Epithelial cell of esophagus (primary cell): ENCODE measurements around the gene NRGN.

Experiments
- DNase-seq: peaks from one replicate; pipeline ENCODE4 v3.0.0; 2010; ENCODE audit warnings: low read depth
- H3K4me3 ChIP-seq: 2 replicates; pipeline ENCODE4 v1.5.1; 2011; ENCODE audit warnings: mild to moderate bottlenecking, low read length, control low read depth
- TF ChIP-seq, protein P1 (sequence below): IDR thresholded peaks from 2 replicates; pipeline ENCODE4 v1.5.1; 2011; ENCODE audit warnings: low read depth, mild to moderate bottlenecking, low read length, control low read depth, inconsistent platforms; ENCODE audit not compliant: insufficient read depth; ENCODE audit errors: missing control alignments

NRGN gene

GRCh38 chr11:124725719-124726105 is 14.0 kb upstream of the NRGN start:
- H3K4me3 ChIP-seq = no peak overlapping the region
- peak; percentile 78 for DNase-seq
- TF ChIP-seq, protein P1, sequence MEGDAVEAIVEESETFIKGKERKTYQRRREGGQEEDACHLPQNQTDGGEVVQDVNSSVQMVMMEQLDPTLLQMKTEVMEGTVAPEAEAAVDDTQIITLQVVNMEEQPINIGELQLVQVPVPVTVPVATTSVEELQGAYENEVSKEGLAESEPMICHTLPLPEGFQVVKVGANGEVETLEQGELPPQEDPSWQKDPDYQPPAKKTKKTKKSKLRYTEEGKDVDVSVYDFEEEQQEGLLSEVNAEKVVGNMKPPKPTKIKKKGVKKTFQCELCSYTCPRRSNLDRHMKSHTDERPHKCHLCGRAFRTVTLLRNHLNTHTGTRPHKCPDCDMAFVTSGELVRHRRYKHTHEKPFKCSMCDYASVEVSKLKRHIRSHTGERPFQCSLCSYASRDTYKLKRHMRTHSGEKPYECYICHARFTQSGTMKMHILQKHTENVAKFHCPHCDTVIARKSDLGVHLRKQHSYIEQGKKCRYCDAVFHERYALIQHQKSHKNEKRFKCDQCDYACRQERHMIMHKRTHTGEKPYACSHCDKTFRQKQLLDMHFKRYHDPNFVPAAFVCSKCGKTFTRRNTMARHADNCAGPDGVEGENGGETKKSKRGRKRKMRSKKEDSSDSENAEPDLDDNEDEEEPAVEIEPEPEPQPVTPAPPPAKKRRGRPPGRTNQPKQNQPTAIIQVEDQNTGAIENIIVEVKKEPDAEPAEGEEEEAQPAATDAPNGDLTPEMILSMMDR = no peak

DNA sequence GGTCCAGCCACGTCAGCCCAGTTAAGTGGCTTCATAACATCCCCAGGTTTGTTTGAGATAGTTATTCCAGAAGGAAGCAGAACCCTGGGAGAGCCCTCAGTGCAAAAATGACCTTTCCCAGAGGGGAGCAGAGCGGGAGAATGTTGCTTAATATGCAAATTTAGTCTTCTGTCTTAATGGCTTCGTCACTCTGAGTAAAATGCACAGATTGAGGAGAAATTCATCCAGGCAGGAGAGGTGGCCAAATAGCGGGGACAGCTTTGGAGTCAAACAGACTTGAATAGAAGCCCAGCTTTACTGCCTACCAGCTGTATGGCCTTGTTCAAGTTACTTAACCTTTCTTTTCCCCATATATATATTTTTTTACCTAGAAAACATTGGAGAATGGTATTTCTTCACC is 12.3 kb upstream of the NRGN start:
- DNase-seq = no peak
- no peak overlapping the region for H3K4me3 ChIP-seq
- TF ChIP-seq, protein P1 = no peak

- H3K4me3 ChIP-seq = no peak overlapping the region
- TF ChIP-seq, protein P1 = no peak
- no peak for DNase-seq
These were observed 11.6 kb upstream of the NRGN start for GRCh38 chr11:124728134-124728533.

GRCh38 chr11:124729571-124729970 is 10.2 kb upstream of the NRGN start:
- no peak overlapping the region for H3K4me3 ChIP-seq
- TF ChIP-seq, protein P1 = no peak
- DNase-seq = no peak

GRCh38 chr11:124732230-124732629 is 7.5 kb upstream of the NRGN start:
- no peak overlapping the region for H3K4me3 ChIP-seq
- no peak for DNase-seq
- TF ChIP-seq, protein P1 = no peak

DNA sequence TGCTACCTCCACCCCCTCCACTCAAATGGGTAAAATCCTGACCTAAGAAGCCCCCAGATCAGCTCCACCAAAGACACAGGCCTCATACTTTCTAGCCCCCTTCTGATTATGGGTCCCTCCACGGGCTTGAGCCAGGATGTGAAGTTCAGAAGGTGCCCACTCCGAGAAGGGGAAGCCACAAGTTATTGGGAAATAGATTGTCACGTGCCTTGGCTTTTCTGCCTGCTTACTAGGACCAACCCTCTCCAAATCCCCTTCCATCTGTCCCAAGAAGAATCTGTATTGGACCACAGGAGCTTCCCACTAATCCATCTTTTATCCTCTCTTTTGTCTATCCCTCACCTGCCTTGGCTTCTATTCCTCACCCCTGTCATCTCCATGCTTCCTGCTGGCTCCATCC is 3.0 kb upstream of the NRGN start:
- TF ChIP-seq, protein P1 = no peak
- no peak for DNase-seq
- no peak overlapping the region for H3K4me3 ChIP-seq

DNA sequence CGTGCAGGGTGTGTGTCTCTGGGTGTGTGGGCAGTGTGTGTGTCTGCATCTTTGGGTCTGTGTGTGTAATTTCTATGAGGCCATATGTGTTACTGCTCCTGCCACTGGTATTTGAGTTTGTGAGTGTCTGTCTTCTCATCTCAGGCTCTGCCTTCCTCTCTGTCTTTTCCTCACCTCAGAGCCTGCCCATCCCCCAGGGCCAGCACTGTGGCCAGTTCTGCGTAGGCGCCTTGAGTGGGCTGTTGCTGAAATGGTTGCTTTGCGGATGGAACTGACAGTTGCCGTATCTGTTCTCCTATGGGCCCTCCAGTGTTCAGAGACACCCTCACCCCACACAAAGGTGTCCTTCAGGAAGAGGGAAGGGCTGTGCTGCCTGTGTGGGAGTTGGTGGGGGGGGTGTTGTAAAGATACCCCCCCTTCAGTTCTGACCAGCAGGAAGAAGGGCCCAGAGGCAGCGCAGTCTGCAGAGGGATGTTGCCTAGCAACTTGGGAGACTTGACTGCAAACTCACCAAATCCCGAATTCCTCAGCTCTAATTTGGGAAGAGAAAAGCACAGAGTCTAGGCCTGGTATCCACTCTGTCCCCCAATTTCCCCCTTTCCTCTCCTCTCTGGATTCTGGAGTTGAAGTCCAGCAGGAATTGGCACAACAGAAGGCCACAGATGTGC is 2.0 kb upstream of the NRGN start:
- H3K4me3 ChIP-seq = no peak overlapping the region
- no peak for DNase-seq
- TF ChIP-seq, protein P1 = no peak
